ENCODE data around the gene LTA.
A peak's percentile ranks its signal among the peaks of the same experiment; 100 is the strongest.
"Not testable (repeated sequence)": the region's sequence is repeated elsewhere in the genome, so short reads cannot be mapped to it uniquely, and the experiment has no call there.

The LTA gene

DNA sequence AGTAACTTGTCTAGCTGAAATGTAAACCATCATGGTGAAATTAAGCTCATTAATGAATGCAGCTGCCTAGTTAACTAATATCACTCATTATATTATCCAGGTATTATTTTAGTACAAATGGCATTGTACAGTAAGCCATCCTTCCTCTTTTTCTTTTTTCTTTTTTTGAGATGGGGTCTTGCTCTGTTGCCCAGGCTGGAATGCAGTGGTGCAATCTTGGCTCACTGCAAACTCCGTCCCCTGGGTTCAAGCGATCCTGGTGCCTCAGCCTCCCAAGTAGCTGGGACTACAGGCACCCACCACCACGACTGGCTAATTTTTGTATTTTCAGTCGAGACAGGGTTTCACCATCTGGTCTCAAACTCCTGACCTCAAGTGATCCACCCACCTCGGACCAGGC, 18.6 kb downstream of the LTA start:
- DNase-seq = not testable (repeated sequence)

DNA sequence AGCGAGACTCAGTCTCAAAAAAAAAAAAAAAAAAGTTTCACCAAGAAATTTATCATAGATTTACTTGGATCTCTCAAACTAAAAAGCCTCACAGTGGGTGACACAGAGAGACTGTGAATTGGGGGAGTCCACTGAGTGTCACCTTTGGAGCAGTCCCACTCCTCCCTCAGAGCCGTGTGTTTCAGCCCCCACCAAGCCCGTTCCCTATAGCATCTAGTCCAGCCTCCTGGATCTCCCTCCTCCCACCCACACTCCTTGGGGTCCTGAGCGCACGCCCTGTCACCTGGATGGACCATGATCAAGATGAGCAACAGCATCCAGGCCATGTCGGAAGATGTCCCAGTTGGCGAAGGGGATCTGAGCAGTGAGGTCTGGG, 20.3 kb downstream of the LTA start:
- DNase-seq = no peak

DNA sequence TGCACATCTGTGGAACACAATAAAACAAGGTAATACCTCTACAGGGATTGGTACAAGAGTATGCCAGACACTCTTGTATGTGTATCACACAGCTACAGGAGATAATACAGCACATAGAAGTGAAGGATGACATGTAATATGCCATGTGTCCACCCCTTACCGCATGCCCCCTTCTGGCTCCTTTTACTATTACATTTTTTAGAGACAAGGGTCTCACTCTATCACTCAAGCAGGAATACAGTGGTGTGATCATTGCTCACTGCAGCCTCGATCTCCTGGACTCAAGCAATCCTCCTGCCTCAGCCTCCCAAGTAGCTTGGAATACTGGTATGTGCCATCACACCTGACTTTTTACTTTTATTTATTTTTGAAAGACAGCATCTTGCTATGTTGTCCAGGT, 24.9 kb downstream of the LTA start:
- peak; percentile 55 for DNase-seq

DNA sequence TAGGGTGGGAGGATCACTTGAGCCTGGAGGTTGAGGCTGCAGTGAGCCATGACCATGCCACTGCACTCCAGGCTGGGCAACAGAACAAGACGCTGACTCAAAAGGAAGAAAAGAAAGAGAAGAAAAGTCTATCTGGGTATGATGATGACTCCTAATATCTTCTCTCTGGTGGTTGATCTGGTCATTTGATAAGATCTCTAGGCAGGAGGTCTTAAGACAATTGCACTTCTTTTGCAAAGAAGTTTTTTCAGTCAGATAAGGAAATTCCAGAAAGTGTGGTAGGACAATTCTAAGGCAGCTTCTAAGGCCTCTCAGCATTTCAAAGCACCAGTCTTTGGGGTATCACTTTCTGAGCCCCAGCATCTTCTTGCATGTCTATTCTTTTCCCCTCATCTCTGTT, 35.2 kb downstream of the LTA start:
- no peak for DNase-seq

DNA sequence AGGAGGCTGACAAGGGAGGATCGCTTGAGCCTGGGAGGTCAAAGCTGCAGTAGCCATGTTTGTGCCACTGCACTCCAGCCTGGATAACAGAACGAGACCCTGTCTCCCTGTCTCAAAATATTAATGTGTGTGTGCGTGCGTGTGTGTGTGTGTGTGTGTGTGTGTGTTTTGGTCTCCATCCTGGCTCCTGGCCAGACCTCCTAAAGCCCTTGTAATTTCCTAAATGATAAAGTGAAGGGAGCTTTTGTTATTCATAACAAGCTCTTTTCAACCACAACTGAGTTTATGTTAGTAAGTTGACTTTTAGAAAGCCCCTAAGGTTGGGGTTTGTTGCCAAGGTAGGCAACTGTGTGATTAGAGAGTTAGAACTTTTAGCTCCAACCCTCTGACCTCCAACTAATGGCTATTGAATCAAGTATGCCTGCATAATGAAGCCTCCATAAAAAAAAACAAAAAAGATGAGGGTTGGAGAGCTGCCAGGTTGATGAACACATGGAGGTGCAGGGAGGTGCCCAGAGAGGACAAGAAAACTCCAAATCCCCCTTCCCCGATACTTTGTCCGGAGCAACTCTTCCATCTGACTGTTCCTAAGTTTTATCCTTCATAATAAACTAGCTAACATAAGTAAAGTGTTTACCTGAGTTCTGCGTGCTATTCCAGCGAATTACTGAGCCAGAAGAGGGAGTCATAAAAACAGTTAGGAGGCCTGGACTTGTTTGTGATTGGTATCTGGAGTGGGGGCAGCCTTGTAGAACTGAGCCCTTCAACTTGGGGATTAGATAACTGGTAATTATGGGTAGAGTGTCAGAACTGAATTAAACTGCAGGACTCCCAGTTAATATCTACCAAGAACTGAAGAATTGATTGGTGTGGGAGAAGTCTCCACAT, 37.7 kb downstream of the LTA start:
- no peak for DNase-seq

DNA sequence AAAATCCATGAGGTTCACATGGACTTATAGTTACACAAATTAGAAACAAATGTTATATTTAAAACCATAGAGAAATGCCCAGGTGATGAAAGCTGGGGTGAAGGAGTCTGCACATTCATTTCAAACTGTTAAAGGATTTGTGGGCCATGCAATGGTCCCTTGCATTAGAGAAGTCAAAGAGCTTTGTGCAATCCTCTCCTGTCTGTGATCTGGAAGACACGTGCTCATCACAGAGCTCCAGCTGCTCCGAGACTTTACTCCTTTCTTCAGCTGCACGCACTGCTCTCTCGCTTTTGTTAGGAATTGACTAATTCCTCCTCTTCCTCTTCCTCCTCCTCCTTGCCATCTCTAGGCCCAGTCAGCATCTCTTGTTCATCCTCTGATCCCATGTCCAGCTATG, 38.9 kb downstream of the LTA start:
- DNase-seq = no peak

DNA sequence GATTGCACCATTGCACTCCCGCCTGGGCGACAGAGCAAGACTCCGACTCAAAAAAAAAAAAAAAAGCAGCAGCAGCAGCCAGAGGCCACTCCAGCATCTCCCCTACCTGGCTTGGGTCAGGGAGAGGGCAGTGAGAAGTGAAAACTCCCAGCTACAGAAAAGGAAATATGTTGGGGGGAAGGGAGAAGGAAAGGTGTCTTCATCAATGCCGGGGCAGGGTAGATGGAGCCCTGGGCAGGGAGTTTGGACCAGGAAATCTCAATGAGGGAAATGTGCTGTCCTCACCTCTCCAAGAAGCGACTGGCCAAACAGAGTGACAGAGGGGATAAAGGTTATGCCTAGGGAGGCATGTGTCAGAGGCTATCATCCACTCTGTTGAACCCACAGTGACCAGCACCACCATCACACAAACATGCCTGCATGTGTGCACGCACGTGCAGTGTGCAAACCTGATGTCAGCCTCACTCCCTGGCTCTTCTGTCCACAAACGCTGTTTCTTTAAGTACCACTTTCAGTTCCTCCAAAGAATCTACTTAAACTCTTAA, 42.1 kb downstream of the LTA start:
- DNase-seq = peak; percentile 85

DNA sequence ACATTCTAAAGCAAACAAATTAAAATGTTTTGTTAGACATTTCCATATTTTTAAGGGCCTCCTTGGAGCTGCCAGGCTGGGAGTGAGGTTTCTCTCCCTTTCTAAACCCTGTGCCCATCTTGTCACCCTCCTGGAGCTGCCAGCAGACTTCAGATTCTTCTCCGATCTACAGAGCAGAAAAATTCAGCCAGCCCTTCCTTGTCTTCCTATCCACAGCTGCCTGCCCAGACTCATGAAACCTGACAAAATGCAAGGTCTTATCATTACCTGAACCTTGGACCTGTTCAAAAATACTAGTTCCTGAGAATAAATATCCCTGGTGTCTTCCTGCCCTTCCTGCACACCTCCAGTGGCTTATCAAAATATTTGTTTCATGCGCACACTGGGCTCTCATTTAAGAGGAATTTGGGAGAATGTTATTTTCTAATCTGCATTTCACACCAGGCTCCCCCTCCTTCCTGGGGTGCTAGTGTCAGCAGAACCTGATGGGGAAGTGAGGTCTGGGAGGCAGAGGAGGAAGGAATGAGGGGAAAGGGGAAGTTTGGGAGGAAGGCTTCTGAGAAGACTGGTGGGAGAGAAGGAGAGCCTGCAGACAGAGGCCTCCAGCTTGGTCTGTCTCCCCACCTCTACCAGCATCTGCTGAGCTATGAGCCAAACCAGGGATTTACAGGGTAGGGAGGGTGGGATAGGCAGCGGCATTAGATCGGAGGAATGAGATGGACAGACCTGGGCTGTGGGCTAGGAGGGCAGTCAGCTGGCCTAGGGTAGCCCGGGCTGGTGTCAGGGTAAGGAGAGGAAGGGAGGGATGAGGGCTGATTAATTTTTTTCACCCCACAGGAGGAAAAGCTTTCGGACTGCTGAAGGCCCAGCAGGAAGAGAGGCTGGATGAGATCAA, 42.8 kb downstream of the LTA start, which contains the start of gene AIF1:
AIF1 (plus strand) TSS at position 551 of the 895 bp plus-strand sequence; CDS start at position 647, 96 bp downstream.
- DNase-seq = peak; percentile 55

DNA sequence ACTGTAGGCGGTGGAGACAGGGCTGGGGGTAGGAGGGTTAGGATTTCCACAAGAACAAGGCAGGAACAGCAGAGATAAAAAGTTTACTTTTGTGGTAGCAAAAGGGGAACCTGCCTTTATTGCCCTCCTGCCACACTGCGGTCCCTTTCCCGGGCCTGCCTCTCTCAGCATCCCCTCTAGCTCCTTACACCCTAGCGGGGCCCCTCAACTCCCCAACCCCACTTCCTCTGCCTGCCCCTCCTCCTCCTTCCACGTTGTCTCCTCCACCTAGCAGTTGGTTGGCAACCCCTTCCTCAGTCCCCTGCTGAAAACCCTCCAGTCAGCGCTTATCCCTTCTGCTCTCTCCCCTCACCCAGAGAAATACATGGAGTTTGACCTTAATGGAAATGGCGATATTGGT, 43.7 kb downstream of the LTA start:
- DNase-seq = no peak

DNA sequence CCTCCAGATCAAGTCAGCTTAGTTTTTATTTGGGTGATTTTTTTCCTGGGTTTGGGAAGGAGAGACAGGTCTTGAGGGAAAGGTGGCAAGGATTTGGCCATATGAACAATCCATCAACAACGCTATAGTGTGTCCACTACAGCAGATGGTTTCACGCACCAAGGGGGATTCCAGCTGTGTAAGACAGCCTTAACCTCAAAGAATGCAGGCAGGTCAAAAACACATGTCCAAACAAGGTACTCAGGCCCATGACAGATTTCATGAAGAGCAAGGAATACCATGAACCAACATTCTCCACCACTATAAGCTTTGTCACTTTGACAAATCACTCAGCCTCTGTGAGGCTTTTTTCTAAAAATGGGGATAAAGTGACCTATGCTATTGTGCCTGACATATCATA, 44.9 kb downstream of the LTA start:
- DNase-seq = no peak

DNA sequence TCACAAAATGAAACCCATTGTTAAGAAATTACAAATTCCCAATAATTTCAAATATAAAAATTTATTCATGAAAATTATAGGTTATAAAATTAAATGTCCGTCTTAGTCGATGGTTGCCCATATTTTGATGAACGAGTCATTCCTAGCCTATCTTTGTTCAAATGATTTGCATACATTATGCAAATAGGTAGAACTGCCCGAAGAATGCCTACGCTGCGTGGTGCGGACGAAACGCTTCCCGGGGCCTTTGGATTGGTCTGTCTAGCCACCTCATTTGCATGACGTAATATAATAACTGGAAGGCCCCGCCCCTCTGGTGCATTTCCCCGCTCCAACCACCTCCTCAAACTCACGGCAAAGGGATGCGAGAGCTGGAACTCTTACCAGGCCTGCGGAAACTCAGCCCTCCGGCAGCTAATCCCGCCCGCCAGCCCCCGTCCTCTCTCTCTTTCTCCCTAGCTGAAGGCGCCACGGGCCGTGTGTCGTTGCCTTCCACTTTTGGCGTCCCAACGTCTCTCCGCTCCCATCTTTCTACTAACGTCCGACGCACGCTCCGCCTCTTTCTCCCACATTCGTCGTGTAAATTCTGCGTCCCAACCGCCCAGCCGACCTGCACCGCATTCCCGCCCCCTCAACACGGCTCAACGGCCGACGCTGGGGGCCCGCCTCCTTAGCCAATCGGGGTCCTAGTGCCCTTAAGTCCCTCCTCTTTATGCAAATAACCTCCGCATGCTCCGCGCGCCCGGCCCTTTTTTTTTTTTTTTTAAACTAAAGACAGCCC, 47.9 kb downstream of the LTA start:
- DNase-seq = peak; percentile 99

DNA sequence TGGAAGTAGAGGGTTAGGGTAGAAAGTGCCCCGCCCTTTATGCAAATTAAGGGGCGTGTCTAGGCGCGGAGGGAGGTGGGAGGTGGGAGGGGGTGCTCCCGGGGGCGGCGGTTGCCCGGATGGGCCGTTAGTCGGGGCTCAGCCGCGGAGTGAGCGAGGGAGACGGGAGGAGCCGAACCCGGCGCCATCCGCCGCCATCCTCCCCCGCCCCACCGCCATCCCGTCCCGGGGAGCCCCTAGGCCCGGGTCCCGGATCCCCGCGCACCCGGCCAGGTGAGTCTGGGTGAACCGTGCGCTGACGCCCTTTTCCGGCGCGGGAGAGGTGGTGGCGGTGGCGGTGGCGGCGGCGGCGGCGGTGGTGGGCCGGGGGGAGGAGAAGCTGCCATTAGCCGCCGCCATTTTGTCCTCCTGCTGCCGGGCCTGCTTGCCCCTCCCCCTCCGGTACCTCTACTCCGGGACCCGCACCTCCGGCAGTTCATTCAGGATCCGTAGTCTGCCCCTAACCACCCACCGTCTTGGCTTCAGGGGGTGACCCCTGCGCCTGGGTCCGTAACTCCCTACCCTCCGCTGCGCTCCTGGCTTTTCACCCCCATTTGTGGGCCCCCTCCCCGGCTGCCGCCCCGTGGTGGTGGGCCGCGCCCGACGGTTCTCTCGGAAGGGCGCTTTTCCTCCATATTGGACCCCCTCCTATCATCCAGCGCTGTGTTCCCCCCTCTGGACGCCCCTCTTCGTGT, 48.7 kb downstream of the LTA start, which contains the start of gene PRRC2A:
PRRC2A (plus strand) TSS at position 130 of the 734 bp plus-strand sequence. CDS start 2,075 bp downstream, outside the sequence.
- DNase-seq = no peak

DNA sequence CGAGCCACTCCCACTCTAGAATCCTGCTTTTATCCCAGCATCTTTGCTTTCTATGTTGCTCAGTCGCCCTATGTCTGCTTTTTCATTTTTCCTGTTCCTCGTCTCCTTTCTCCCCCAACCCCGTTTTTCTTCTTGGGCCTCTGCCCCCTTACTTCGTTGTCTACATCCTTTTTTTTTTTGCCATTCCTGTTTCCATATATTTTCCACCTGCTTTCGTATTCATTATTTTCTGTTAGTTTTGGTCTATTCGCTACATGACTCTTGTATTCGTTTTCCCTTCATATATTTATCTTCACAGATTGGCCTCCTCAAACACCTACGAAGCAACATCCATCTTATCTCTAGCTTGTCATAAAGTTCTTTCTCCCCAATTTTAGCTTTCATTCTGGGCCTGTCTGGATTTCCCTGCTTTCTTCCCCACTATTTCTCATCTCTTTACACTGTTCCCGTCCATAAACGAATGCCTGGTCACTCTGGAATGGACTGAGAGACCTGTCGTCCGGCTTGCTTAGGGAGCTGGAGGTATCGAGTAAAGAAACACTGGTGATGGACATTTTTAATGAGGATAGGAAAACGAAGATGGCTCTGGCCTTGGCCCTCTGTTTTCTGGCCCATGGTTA, 49.3 kb downstream of the LTA start:
- DNase-seq = no peak

DNA sequence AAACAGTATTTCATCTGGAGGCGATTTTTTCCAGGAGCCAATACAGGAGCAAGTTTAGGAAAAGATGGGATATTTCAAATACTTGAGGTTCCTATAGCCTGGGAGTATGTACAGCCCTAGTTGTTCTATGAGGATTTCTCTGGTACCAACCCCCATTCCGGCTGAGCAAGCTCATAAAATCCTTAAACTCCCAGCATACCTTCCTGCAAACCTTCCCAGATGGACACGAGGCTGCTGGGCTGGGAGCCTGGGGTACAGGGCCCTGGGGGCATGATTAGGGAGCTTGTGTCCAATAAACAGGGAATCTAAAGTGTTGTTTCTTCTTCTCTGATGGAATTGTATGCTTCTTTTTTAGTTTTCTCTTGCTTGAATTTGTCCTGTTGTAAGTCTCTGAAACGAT, 49.9 kb downstream of the LTA start:
- no peak for DNase-seq

DNA sequence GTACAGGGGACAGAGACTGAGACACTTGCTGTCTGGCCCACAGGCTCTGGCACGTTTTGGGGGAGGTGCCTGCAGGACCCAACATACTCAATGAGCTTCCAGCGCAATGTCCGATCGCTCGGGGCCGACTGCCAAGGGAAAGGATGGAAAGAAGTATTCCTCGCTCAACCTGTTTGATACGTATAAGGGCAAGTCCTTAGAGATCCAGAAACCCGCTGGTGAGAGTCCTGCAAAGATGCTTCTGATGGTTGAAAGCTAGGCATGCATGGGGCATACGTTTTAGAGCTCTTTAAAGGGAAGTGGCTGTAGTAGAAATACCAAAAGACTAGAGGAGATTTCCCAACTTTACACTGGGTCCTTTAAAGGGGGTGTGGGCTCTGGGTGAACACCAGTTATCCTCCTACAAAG, 50.6 kb downstream of the LTA start:
- no peak for DNase-seq

All from RPMI8226 (cell line).